C4-2B (cell line): ENCODE data around the gene IL10RA.

ENCODE experiments used
- CTCF ChIP-seq: fragments of 450-650 bp; conservative IDR thresholded peaks from 2 replicates; pipeline ENCODE4 v1.5.1; 2017; ENCODE audit warnings: mild to moderate bottlenecking
- ZFX ChIP-seq: fragments of 450-650 bp; IDR thresholded peaks from 2 replicates; pipeline ENCODE4 v1.6.1; 2017

DNA sequence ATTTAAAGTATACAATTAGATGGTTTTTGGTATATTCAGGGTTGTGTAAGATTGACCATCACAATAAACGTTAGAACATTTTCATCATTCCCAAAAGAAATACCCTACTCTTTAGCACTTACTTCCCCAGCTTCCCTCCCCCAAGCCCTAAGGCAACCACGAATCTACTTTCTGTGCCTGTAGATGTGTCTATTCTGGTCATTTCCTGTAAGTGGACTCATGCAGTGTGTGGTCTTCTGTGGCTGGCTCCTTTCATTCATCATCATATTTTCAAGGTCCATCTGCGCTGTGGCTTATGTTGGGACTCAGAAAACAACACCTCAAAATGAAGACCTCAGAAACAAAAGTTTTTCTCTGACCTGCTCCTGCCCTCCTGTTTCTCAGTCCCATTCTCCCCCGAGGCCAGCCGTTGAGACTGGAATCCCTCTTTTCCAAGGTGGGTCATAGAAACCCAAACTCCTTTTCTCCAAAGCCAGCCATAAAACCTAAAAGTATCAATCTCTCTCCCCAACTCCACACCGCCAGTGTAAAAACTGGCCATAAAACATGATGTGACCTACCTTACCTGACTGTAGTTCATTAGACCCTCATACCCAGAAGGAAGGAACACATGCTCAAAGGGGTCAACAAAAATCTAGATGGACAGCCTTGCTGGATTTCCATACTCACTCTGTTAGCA, 44.1 kb upstream of the IL10RA start:
- no peak for TF ChIP-seq CTCF
- no peak for TF ChIP-seq ZFX
